Nucleus accumbens (tissue), 56 donors: ENCODE data around the gene CD9.

Source experiments
- DNase-seq, 56 donors: peaks; one replicate each; lab custom pipeline; 2025; lab: John Stamatoyannopoulos, UW

Gene CD9

DNA sequence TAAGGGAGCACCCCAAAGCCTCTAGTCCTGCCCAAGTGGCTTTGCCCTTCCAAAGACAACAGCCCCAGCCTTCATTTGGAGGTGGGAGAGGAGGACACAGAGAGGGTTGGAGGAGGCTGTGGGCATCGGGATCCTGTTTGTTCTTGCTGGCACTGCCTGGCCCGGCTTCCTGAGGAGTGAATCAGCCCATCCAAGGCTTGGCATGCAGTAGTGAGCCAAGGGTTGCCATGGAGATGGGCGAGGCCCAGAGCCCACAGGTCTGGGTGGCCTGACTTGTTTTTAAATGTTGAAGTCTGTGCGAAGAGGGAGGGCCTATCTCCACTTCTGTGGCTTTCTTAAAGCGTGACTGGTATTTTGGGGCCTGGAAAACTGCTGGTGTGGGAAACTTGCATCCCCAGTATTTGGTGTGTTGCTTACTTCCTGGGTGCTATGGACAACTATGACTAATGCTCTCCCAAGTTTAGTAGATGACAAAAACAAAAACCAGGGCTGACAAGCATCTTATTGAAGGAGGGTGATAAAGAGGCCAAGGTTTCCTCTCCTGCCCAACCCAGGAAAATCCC is 15.8 kb downstream of the CD9 start:
- DNase-seq = peak in 40 of 56 donors; percentile 17 to 84 (median 54)

DNA sequence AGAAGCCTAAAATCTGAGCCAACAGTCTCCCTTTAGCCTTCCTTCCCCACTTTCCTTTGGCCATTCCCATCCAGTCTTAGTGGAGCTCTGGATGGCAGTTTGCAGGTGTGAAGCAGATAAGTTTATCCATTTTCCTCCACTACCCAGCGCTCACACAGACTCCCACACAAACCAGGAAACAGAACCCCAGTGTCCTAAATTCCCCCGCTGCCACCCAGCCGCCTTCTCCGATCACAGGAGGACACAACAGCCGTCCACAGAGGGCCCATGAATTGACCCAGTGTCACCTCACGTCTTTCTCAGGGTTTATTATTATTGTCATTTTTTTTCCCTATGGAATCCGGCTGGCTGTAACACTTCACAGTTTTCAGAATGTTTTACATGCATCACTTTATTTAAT is 16.4 kb downstream of the CD9 start:
- DNase-seq = no peak

- no peak for DNase-seq
Observed at GRCh38 chr12:6218347-6218925, 18.2 kb downstream of the CD9 start.

DNA sequence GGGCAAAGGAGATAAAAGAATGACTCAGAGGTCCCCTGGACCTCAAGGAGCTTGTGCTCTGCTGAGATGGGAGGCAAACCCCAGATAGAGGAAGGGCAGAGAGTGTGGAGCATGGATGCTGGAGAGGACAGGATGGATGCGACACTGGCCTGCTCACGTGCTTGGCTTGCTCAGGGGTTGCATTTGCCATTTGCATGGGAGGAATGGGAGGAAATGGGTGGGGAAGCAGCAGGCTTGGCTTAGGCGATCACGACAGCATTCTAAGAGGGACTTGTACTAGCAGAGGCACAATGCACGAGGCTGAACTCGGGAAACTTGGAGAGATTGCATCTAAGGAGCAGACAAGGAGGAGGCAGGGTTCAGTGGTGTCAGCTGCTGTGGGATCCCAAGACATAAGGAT is 19.8 kb downstream of the CD9 start:
- DNase-seq = no peak

- no peak for DNase-seq
Observed at GRCh38 chr12:6221146-6221545, 20.9 kb downstream of the CD9 start.

- DNase-seq = peak in 4 of 56 donors; percentile 12 to 48 (median 40)
Observed at GRCh38 chr12:6222078-6222654, 22.0 kb downstream of the CD9 start.

GRCh38 chr12:6223545-6223944 is 23.3 kb downstream of the CD9 start:
- DNase-seq = no peak

- peak in 52 of 56 donors; percentile 53 to 94 (median 84) for DNase-seq
Observed at GRCh38 chr12:6224550-6224949, 24.4 kb downstream of the CD9 start.

GRCh38 chr12:6225630-6226001 is 25.4 kb downstream of the CD9 start:
- DNase-seq = peak in 1 of 56 donors; percentile 45

DNA sequence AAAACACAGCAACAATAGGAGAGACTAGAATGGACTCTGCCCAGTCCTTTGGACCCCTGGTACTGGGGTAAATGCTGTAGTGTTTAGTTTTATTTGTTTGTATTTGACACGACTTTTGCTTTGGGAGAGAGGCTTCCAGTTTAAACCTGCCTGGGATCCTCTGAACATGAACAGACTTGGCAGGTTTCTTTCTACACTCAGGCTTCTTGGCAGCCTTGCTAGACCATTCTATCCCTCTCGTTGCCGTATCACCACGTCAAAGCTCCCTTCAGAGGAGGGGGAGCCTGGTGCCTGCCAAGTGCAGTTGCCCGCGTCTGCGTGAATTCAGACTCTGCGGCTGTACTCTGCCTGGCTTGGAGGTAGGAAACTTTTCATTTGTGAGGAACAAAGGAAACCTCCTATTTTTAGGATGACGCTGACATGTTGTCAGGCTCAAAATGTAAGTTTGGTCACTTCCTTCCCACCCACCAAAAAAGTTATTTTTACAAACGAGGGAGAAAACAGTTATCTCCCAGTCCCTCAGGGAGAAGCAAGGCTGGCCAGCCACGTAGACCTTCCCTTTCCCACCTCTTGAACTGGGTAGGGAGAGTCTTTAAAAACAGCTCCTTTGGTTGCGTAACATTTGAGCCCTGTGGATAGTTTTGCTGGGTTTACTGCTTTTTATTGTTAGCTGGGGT is 25.9 kb downstream of the CD9 start:
- DNase-seq = peak in 39 of 56 donors; percentile 14 to 80 (median 53)

DNA sequence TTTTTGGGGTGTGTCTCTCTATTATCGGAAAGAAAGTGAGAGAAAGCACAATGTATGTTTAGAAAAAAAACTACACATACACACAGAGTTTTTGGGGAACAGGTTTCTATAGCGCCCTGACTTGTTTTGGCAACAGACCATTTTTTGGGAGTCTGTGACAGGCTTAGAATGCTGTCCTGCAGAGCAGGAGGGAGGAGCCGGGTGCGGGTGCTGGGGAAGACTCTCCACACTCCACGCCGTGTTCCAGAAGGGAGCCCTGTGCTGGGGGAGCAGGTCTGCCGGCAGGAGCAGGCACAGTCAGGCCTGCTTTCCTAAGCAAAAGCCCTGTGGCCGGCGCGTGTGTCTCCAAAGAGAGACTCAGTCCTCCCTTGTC is 26.5 kb downstream of the CD9 start:
- peak in 3 of 56 donors; percentile 17 to 44 (median 20) for DNase-seq

DNA sequence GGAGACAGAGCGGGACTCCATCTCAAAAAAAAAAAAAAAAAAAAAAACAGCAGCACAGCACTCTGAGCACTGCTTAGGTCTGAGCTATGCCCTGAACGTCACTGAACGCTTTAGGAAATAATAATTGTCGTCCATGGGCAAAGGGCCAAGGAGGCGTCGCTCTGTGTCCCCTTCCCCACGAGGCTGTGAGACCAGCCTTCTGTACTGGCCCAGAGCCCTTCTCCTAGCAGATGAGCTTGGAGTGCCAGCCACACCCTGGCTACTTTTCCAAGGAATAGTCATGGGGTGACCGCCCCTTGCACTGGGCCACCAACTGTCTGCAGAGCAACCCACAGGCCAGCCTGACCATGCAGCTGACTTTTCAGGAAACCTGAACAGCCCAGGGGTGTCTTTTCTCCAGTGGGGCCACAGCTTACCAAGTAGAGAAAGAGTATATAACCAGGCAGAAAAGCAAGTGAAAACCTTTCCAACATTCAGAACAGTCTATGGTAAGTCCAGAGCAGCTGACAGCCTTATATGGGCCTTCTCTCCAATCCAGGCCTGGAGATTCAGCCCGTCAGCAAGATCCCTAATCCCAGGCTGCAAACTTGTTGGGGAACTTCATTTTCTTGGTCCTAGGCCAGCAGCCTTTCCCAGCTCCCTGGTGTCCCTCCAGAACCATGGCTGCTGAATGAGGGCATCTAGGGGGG is 28.5 kb downstream of the CD9 start:
- DNase-seq = peak in 1 of 56 donors; percentile 30

DNA sequence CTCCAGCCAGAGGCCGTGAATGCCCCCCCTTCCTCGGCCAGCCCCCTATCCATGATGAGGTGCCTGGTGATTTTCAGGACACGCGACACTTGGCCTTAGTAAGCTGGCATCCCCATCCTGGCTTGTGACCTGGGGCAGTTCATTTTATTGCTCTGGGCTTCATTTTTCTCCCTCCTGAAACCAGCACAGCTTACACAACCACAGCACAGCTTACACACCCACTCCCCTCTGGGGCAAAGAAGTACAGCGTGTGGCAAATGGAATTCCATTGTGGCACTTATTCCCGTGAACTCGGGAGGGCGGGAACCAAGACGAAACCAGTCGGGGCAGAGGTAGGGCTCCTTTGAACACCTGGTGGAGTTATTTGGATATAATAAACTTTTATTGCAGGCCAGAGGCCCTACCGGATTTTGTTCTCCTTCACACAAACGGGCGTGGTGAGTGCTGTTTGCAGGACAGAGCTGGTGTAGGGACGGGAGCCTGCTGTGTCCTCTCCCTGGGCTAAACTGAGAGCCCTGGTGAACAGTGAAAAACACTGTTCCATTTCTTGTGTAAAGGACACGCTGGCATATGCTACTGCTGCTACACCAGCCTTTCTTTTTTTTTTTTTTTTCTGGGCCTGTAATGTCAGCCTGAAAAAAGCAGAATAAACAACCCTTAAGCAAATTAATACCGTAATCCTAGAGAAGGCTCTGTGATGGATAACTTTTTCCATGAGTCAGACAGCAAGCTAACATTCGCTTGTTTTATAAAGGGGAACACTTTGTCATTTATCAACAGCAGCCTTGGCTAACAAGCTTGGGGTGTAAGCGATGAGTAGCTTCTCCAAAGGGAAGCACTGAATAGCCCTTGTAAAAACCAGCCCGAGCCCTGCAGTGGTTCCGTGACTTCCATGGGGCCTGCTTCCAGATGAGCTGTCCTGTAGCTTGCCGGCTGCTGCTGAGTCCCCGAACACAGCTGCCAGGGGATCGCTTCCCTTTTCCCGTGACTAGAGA is 29.3 kb downstream of the CD9 start:
- peak in 46 of 56 donors; percentile 20 to 90 (median 56) for DNase-seq

DNA sequence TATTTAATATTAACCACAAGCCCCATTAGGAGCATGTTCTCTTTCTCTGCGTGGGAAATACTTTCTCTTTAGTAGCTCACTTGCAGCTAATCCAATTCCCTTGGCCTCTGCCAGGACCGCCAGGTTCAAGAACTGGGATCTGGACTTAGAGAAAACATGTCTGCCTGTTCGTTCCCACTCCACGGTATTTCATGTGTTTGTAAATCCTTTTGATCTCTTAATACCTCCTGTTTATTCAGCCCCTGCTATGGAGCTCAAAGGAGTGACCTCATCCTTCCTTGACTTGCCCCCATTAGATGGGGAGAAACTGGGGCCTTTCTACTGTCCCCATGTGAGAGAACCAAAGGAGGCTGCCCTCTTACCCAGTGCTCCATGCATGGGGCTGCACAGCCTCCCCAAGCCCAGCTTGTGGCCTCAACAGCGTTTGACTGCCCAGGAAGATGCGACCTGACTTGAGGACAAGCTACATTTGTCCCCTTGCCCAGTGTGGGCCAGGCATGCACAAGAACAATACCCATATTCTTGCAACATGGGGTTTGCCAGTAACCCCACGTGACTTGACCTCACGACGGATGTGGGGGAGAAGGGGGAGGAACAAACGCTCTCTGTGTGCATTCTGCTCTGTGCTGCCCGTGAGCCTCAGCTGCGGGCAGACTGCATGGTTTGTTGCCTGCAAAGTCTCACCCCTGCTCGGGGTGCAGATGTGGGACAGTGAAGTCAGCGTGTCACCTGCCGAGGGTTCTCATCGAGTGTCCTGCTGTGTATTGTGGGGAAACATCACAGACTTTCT is 30.3 kb downstream of the CD9 start:
- peak; percentile 27 to 97 (median 91) for DNase-seq

- DNase-seq = peak in 1 of 56 donors; percentile 14
Observed at GRCh38 chr12:6231359-6232268, 31.4 kb downstream of the CD9 start.

GRCh38 chr12:6233121-6233971 is 33.1 kb downstream of the CD9 start:
- DNase-seq = peak in 44 of 56 donors; percentile 18 to 80 (median 60)

DNA sequence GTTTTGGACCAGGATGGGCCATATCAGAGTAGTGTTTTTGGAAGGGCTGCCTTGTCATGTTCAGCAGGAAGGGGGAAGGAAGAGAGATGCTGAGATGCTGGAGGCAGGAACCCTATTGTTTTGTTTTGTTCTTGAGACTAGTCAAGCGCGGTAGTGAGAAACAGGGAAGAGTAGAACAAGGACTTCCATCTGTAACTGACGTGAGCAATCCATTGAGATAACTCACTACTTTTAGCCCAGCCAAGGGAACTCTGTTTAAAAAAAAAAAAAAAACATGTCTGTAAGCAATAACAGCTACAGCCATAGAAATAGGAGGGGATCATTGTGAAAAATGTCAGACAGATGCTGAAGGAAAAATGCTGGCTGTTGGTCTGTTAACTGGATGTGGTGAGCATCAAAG is 34.0 kb downstream of the CD9 start:
- no peak for DNase-seq
